Transverse colon (tissue), 4 donors: ENCODE data around the gene TMEM222. TPM values are rescaled to one million over a fixed set of nuclear protein-coding genes. Genes with fewer than 3 reads are reported as not detected.

Experiments
- small RNA-seq, 4 donors: library from RNA; depleted of rRNA; stranded (forward); fragments of <200 nt; gene quantifications; one replicate each; pipeline ENCODE3, GENCODE V24; 2016
- total RNA-seq, 4 donors: library from RNA; depleted of rRNA; stranded (reverse); fragments of >200 nt; gene quantifications; one replicate each; pipeline ENCODE4 v1.1.0, GENCODE V29; 2016

TMEM222 gene
- total RNA-seq, 4 donors from 2014 or later: 14.6 to 41.0 (median 22.3) TPM

Small RNA genes within 50 kb of the gene (small RNA-seq; reads per million reads assigned to genes)
- 0 reads per million in 4 donors for gene RNU6-48P

Other genes starting within 250 kb of the TMEM222 start
- gene SLC9A1, start 167.0 kb upstream of the TMEM222 start, total RNA-seq: 100 to 1,000 TPM in 2 of 4 donors, 10 to 100 TPM in 2; 17.9 to 140 (median 101) TPM
- 10 to 100 TPM; 36.0 to 62.5 (median 44.2) TPM for gene WDTC1, start 87.5 kb upstream of the TMEM222 start, total RNA-seq
- gene SYTL1, start 19.9 kb downstream of the TMEM222 start, total RNA-seq: 1 to 10 TPM; 5.2 to 9.2 (median 6.9) TPM
- gene MAP3K6, start 44.8 kb downstream of the TMEM222 start, total RNA-seq: 10 to 100 TPM; 13.5 to 35.5 (median 24.4) TPM
- 1 to 10 TPM in 2 of 4 donors, not detected in 2; 1.2 to 1.9 TPM for gene FCN3, start 52.7 kb downstream of the TMEM222 start, total RNA-seq
- not detected for gene CD164L2, start 61.2 kb downstream of the TMEM222 start, total RNA-seq
- gene GPR3, start 70.5 kb downstream of the TMEM222 start, total RNA-seq: not detected
- gene WASF2, start 168.0 kb downstream of the TMEM222 start, total RNA-seq: 100 to 1,000 TPM in 1 of 4 donors, 10 to 100 TPM in 3; 34.6 to 114 (median 60.9) TPM